HG03439 (cell line): Measurements from ENCODE around the gene SLC6A8.

Source experiments
- ATAC-seq: cut with Tn5 transposase; IDR thresholded peaks from one replicate; pipeline ENCODE4 v1.9.1; 2021; ENCODE audit warnings: mild to moderate bottlenecking, moderate library complexity; ENCODE audit not compliant: unreplicated experiment

SLC6A8 gene

GRCh38 chrX:153648358-153649177 lies 39.2 kb upstream of the SLC6A8 start:
- ATAC-seq: no peak

GRCh38 chrX:153649178-153649914 lies 38.4 kb upstream of the SLC6A8 start:
- ATAC-seq: no peak

GRCh38 chrX:153649915-153650782 lies 37.6 kb upstream of the SLC6A8 start:
- ATAC-seq: no peak

GRCh38 chrX:153650959-153651358 lies 36.8 kb upstream of the SLC6A8 start:
- no peak for ATAC-seq

GRCh38 chrX:153651540-153652079 lies 36.1 kb upstream of the SLC6A8 start:
- ATAC-seq: no peak

- no peak for ATAC-seq
These were observed 34.2 kb upstream of the SLC6A8 start for GRCh38 chrX:153653556-153653955.

- no peak for ATAC-seq
These were observed 30.6 kb upstream of the SLC6A8 start for GRCh38 chrX:153657161-153657560.

- no peak for ATAC-seq
These were observed 28.5 kb upstream of the SLC6A8 start for GRCh38 chrX:153659268-153659667.

- no peak for ATAC-seq
These were observed 25.5 kb upstream of the SLC6A8 start for GRCh38 chrX:153662266-153662665.

- ATAC-seq: no peak
These were observed 21.9 kb upstream of the SLC6A8 start for GRCh38 chrX:153665726-153666306.

GRCh38 chrX:153667281-153667955 lies 20.3 kb upstream of the SLC6A8 start:
- ATAC-seq: no peak

GRCh38 chrX:153667956-153668396 lies 19.8 kb upstream of the SLC6A8 start:
- ATAC-seq: no peak

GRCh38 chrX:153668423-153669173 lies 19.1 kb upstream of the SLC6A8 start:
- ATAC-seq: no peak

GRCh38 chrX:153669174-153669890 lies 18.4 kb upstream of the SLC6A8 start:
- no peak for ATAC-seq

GRCh38 chrX:153669901-153670731 lies 17.6 kb upstream of the SLC6A8 start:
- ATAC-seq: no peak

- no peak for ATAC-seq
These were observed 16.8 kb upstream of the SLC6A8 start for GRCh38 chrX:153670748-153671588.
